Activated CD4-positive, alpha-beta T cell treated with anti-CD3 and anti-CD28 coated beads for 1 hour (primary cell): Measurements from ENCODE around the gene CSF2.

ENCODE experiments used
- DNase-seq: peaks from one replicate; pipeline ENCODE4 v3.0.0-alpha.2; 2020

CSF2 gene

GRCh38 chr5:132070460-132071337 is 2.9 kb upstream of the CSF2 start:
- no peak for DNase-seq

- DNase-seq, result no peak
These were observed 2.3 kb upstream of the CSF2 start for GRCh38 chr5:132071338-132071707.

- no peak for DNase-seq
These were observed 1.5 kb upstream of the CSF2 start for GRCh38 chr5:132072070-132072469.

- DNase-seq, result no peak
These were observed 1.1 kb upstream of the CSF2 start for GRCh38 chr5:132072528-132072927.

GRCh38 chr5:132074091-132074771 is 642 bp downstream of the CSF2 start:
- no peak for DNase-seq

GRCh38 chr5:132074772-132075718 is 1.5 kb downstream of the CSF2 start:
- DNase-seq, result no peak

GRCh38 chr5:132075719-132076077 is 2.1 kb downstream of the CSF2 start:
- no peak for DNase-seq

- no peak for DNase-seq
These were observed 2.7 kb downstream of the CSF2 start for GRCh38 chr5:132076202-132076830.

- no peak for DNase-seq
These were observed 3.4 kb downstream of the CSF2 start for GRCh38 chr5:132076983-132077382.

- no peak for DNase-seq
These were observed 5.5 kb downstream of the CSF2 start for GRCh38 chr5:132079081-132079480.

GRCh38 chr5:132079619-132080018 is 6.0 kb downstream of the CSF2 start:
- DNase-seq, result no peak

GRCh38 chr5:132080595-132080994 is 7.0 kb downstream of the CSF2 start:
- DNase-seq, result no peak

GRCh38 chr5:132081458-132081857 is 7.9 kb downstream of the CSF2 start:
- no peak for DNase-seq

GRCh38 chr5:132082329-132083023 is 8.9 kb downstream of the CSF2 start:
- DNase-seq, result no peak

- DNase-seq, result no peak
These were observed 9.6 kb downstream of the CSF2 start for GRCh38 chr5:132083071-132083678.

- no peak for DNase-seq
These were observed 12.1 kb downstream of the CSF2 start for GRCh38 chr5:132085686-132086085.

GRCh38 chr5:132086277-132086794 is 12.7 kb downstream of the CSF2 start:
- DNase-seq, result no peak

GRCh38 chr5:132087176-132087575 is 13.6 kb downstream of the CSF2 start:
- DNase-seq, result no peak

GRCh38 chr5:132087661-132088060 is 14.1 kb downstream of the CSF2 start:
- no peak for DNase-seq

GRCh38 chr5:132089363-132089762 is 15.8 kb downstream of the CSF2 start:
- no peak for DNase-seq

GRCh38 chr5:132090107-132090506 is 16.5 kb downstream of the CSF2 start:
- no peak for DNase-seq
